ENCODE measurements around the gene ELSPBP1. TPM values are rescaled to one million over a fixed set of nuclear protein-coding genes. Genes with fewer than 3 reads are reported as not detected.

The ELSPBP1 gene
- total and polyA plus RNA-seq, 2 experiments from 2014 or later, result not detected

DNA sequence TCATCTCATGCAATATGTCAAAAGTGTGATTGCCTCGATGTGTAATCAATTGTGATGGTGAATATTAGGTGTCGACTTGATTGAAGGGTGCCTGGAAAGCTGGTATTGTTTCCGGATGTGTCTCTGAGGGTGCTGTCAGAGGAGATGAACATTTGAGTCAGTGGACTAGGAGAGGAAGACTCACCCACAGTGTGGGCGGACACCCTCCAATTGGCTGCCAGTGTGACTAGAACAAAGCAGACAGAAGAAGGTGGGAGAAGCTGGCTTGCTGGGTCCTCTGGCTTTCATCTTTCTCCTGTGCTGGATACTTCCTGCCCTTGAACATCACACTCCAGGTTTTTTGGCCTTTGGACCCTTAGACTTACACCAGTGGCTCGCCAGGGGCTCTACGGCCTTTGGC lies 64.9 kb downstream of the ELSPBP1 start:
- H3K27ac ChIP-seq (ENCODE audit: low read depth), result no peak overlapping the region
- ATAC-seq (no peak), DNase-seq (ENCODE audit: low spot score) (no peak)
- H3K4me2 ChIP-seq, result no peak overlapping the region
- H3F3A ChIP-seq (replicated peaks; ENCODE audit: low read depth), result no peaks in the 10 kb centered on the region; the same call in 1 of the 2 replicates
- no peaks in the 10 kb centered on the region for H4K20me1 ChIP-seq (replicated peaks; ENCODE audit: insufficient read depth)
- peaks cover 2% of the 10 kb centered on the region; the same call in 1 of the 3 replicates for H3K9me3 Mint-ChIP-seq
- no peaks in the 10 kb centered on the region for H3K9me2 ChIP-seq (ENCODE audit: insufficient read depth)
- no peaks in the 10 kb centered on the region for H3K27me3 ChIP-seq (ENCODE audit: insufficient read depth)
- H3K4me3 ChIP-seq, result no peak overlapping the region
- peaks cover 23% of the 10 kb centered on the region for H3K4me1 ChIP-seq (ENCODE audit: insufficient read depth)
- no peak overlapping the region for H3K27ac Mint-ChIP-seq
- H3K79me2 ChIP-seq (replicated peaks; ENCODE audit: insufficient read depth), result no peaks in the 10 kb centered on the region
- TF ChIP-seq POLR2AphosphoS5 (IDR thresholded peaks at IDR 0.05; ENCODE audit: low read depth) (no peak), ZNF331 (CRISPR knock-in tag; IDR thresholded peaks at IDR 0.05; ENCODE audit: low read depth) (no peak)
- TF ChIP-seq, protein P1, sequence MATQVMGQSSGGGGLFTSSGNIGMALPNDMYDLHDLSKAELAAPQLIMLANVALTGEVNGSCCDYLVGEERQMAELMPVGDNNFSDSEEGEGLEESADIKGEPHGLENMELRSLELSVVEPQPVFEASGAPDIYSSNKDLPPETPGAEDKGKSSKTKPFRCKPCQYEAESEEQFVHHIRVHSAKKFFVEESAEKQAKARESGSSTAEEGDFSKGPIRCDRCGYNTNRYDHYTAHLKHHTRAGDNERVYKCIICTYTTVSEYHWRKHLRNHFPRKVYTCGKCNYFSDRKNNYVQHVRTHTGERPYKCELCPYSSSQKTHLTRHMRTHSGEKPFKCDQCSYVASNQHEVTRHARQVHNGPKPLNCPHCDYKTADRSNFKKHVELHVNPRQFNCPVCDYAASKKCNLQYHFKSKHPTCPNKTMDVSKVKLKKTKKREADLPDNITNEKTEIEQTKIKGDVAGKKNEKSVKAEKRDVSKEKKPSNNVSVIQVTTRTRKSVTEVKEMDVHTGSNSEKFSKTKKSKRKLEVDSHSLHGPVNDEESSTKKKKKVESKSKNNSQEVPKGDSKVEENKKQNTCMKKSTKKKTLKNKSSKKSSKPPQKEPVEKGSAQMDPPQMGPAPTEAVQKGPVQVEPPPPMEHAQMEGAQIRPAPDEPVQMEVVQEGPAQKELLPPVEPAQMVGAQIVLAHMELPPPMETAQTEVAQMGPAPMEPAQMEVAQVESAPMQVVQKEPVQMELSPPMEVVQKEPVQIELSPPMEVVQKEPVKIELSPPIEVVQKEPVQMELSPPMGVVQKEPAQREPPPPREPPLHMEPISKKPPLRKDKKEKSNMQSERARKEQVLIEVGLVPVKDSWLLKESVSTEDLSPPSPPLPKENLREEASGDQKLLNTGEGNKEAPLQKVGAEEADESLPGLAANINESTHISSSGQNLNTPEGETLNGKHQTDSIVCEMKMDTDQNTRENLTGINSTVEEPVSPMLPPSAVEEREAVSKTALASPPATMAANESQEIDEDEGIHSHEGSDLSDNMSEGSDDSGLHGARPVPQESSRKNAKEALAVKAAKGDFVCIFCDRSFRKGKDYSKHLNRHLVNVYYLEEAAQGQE (IDR thresholded peaks at IDR 0.05; ENCODE audit: unreplicated experiment), result no peak
- H3K27me3 Mint-ChIP-seq (ENCODE audit: insufficient read depth, low read depth, poor library complexity), result peaks cover 10% of the 10 kb centered on the region
- peaks cover 4% of the 10 kb centered on the region; the same call in 1 of the 3 replicates for H3K36me3 Mint-ChIP-seq (ENCODE audit: low read depth)
- peaks cover 22% of the 10 kb centered on the region for H3K4me1 Mint-ChIP-seq
- no peak overlapping the region for H3K4me3 Mint-ChIP-seq
- H2AFZ ChIP-seq, result no peak overlapping the region
- no peaks in the 10 kb centered on the region for H3K36me3 ChIP-seq (ENCODE audit: insufficient read depth)

DNA sequence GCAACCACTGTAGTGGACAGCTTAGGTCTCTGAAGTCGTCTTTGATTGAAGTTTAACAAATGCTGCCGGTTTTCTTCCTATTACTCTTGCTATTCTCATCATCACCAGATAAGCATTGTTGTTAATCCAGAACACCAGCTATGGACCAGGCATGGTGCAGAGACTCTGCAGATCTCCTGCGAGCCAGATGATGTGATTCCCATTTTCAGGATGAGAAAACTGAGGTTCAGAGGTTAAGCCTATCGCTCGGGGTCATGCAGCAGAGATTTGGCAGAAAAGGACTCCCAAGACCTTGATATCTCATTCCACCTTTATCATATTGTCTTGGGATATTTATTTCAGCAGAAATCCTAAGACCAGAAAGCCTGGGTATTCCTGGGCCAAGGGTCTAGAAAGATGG lies 65.9 kb downstream of the ELSPBP1 start:
- Mint-ChIP-seq H3K27ac (no peak overlapping the region), H3K9me3 (peaks cover 6% of the 10 kb centered on the region; the same call in 2 of the 3 replicates), H3K27me3 (ENCODE audit: insufficient read depth, low read depth, poor library complexity) (peaks cover 10% of the 10 kb centered on the region), H3K4me3 (no peak overlapping the region), H3K4me1 (peaks cover 26% of the 10 kb centered on the region), H3K36me3 (ENCODE audit: low read depth) (no peaks in the 10 kb centered on the region; the same call in 2 of the 3 replicates)
- no peak overlapping the region for H3K4me2 ChIP-seq
- no peaks in the 10 kb centered on the region; the same call in 1 of the 2 replicates for H3F3A ChIP-seq (replicated peaks; ENCODE audit: low read depth)
- DNase-seq (ENCODE audit: low spot score) (no peak), ATAC-seq (no peak)
- peaks cover 23% of the 10 kb centered on the region for H3K4me1 ChIP-seq (ENCODE audit: insufficient read depth)
- no peak overlapping the region for H3K27ac ChIP-seq (ENCODE audit: low read depth)
- no peak overlapping the region for H2AFZ ChIP-seq
- no peaks in the 10 kb centered on the region for H3K9me2 ChIP-seq (ENCODE audit: insufficient read depth)
- H4K20me1 ChIP-seq (replicated peaks; ENCODE audit: insufficient read depth), result no peaks in the 10 kb centered on the region
- H3K27me3 ChIP-seq (ENCODE audit: insufficient read depth), result no peaks in the 10 kb centered on the region
- H3K79me2 ChIP-seq (replicated peaks; ENCODE audit: insufficient read depth), result no peaks in the 10 kb centered on the region
- no peaks in the 10 kb centered on the region for H3K36me3 ChIP-seq (ENCODE audit: insufficient read depth)
- no peak overlapping the region for H3K4me3 ChIP-seq
- TF ChIP-seq, protein P2, sequence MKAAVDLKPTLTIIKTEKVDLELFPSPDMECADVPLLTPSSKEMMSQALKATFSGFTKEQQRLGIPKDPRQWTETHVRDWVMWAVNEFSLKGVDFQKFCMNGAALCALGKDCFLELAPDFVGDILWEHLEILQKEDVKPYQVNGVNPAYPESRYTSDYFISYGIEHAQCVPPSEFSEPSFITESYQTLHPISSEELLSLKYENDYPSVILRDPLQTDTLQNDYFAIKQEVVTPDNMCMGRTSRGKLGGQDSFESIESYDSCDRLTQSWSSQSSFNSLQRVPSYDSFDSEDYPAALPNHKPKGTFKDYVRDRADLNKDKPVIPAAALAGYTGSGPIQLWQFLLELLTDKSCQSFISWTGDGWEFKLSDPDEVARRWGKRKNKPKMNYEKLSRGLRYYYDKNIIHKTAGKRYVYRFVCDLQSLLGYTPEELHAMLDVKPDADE (IDR thresholded peaks at IDR 0.05), result no peak
- TF ChIP-seq STAT1 (IDR thresholded peaks at IDR 0.05; ENCODE audit: unreplicated experiment) (no peak), EZH2 (IDR thresholded peaks at IDR 0.05; ENCODE audit: low read depth, unreplicated experiment) (no peak), POLR2AphosphoS5 (IDR thresholded peaks at IDR 0.05; ENCODE audit: low read depth) (no peak), CREB1 (CRISPR knock-in tag; IDR thresholded peaks at IDR 0.05; ENCODE audit: low read depth) (no peak), EZH2phosphoT487 (IDR thresholded peaks at IDR 0.05; ENCODE audit: unreplicated experiment) (no peak), ZNF331 (CRISPR knock-in tag; IDR thresholded peaks at IDR 0.05; ENCODE audit: low read depth) (no peak), ZNF114 (CRISPR knock-in tag; IDR thresholded peaks at IDR 0.05) (no peak), NANOG (IDR thresholded peaks at IDR 0.05; ENCODE audit: borderline replicate concordance) (no peak), JUNB (IDR thresholded peaks at IDR 0.05; ENCODE audit: unreplicated experiment) (no peak)
- TF ChIP-seq, protein P1 (IDR thresholded peaks at IDR 0.05; ENCODE audit: unreplicated experiment), result no peak
- TF ChIP-seq, protein P3, sequence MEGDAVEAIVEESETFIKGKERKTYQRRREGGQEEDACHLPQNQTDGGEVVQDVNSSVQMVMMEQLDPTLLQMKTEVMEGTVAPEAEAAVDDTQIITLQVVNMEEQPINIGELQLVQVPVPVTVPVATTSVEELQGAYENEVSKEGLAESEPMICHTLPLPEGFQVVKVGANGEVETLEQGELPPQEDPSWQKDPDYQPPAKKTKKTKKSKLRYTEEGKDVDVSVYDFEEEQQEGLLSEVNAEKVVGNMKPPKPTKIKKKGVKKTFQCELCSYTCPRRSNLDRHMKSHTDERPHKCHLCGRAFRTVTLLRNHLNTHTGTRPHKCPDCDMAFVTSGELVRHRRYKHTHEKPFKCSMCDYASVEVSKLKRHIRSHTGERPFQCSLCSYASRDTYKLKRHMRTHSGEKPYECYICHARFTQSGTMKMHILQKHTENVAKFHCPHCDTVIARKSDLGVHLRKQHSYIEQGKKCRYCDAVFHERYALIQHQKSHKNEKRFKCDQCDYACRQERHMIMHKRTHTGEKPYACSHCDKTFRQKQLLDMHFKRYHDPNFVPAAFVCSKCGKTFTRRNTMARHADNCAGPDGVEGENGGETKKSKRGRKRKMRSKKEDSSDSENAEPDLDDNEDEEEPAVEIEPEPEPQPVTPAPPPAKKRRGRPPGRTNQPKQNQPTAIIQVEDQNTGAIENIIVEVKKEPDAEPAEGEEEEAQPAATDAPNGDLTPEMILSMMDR (conservative IDR thresholded peaks at IDR 0.05; ENCODE audit: low read depth in 2 of 2), result no peak
